Rectal smooth muscle tissue (tissue), 1 donor: ENCODE results near the gene TOPBP1.
"Not testable (repeated sequence)": the region's sequence is repeated elsewhere in the genome, so short reads cannot be mapped to it uniquely, and the experiment has no call there.

Source experiments
- H3K27ac ChIP-seq: one replicate; pipeline ENCODE4 v1.7.0; 2013; ENCODE audit warnings: low read depth, low read length, inconsistent platforms
- H3K27me3 ChIP-seq: one replicate; pipeline ENCODE4 v1.7.0; 2013; ENCODE audit warnings: low read length; ENCODE audit not compliant: control insufficient read depth, insufficient read depth
- H3K36me3 ChIP-seq: one replicate; pipeline ENCODE4 v1.7.0; 2013; ENCODE audit warnings: low read length; ENCODE audit not compliant: control insufficient read depth, insufficient read depth
- H3K4me1 ChIP-seq: one replicate; pipeline ENCODE4 v1.7.0; 2013; ENCODE audit warnings: low read length; ENCODE audit not compliant: control insufficient read depth, insufficient read depth
- H3K4me3 ChIP-seq: one replicate; pipeline ENCODE4 v1.7.0; 2013; ENCODE audit warnings: low read length
- H3K9ac ChIP-seq: one replicate; pipeline ENCODE4 v1.7.0; 2013; ENCODE audit warnings: low read length

TOPBP1 gene

GRCh38 chr3:133669949-133670524 is 8.3 kb upstream of the TOPBP1 start:
- H3K4me1 ChIP-seq = no peaks in the 10 kb centered on the region

GRCh38 chr3:133667118-133667517 is 5.4 kb upstream of the TOPBP1 start:
- Histone ChIP-seq H3K4me3 (no peak overlapping the region), H3K9ac (no peak overlapping the region), H3K27me3 (no peaks in the 10 kb centered on the region), H3K4me1 (no peaks in the 10 kb centered on the region), H3K36me3 (no peaks in the 10 kb centered on the region), H3K27ac (no peak overlapping the region)

More at GRCh38 chr3:133669949-133670524, 8.3 kb upstream of the TOPBP1 start:
- no peak overlapping the region for H3K27ac ChIP-seq
- H3K9ac ChIP-seq = no peak overlapping the region
- no peaks in the 10 kb centered on the region for H3K36me3 ChIP-seq
- H3K27me3 ChIP-seq = peaks cover 4% of the 10 kb centered on the region
- no peak overlapping the region for H3K4me3 ChIP-seq

GRCh38 chr3:133665188-133665587 is 3.4 kb upstream of the TOPBP1 start:
- not testable (repeated sequence) for H3K9ac ChIP-seq, H3K36me3 ChIP-seq, H3K27me3 ChIP-seq, H3K4me3 ChIP-seq, H3K27ac ChIP-seq
- peaks cover 10% of the 10 kb centered on the region for H3K4me1 ChIP-seq

- Histone ChIP-seq H3K27ac (no peak overlapping the region), H3K4me3 (no peak overlapping the region)
These were observed 2.0 kb upstream of the TOPBP1 start for GRCh38 chr3:133663569-133664313.

GRCh38 chr3:133662278-133662651 is 524 bp upstream of the TOPBP1 start:
- Histone ChIP-seq H3K27ac (peak overlapping the region; percentile 61), H3K36me3 (no peaks in the 10 kb centered on the region), H3K4me3 (peak overlapping the region; percentile 95), H3K4me1 (peaks cover 10% of the 10 kb centered on the region), H3K27me3 (no peaks in the 10 kb centered on the region), H3K9ac (no peak overlapping the region)

More at GRCh38 chr3:133663569-133664313, 2.0 kb upstream of the TOPBP1 start:
- Histone ChIP-seq H3K9ac (no peak overlapping the region), H3K36me3 (no peaks in the 10 kb centered on the region), H3K4me1 (peaks cover 10% of the 10 kb centered on the region), H3K27me3 (no peaks in the 10 kb centered on the region)

- H3K4me3 ChIP-seq = no peak overlapping the region
- peaks cover 10% of the 10 kb centered on the region for H3K4me1 ChIP-seq
- no peak overlapping the region for H3K27ac ChIP-seq
- H3K36me3 ChIP-seq = peaks cover 4% of the 10 kb centered on the region
- H3K9ac ChIP-seq = no peak overlapping the region
- H3K27me3 ChIP-seq = no peaks in the 10 kb centered on the region
These were observed 1.9 kb downstream of the TOPBP1 start for GRCh38 chr3:133659806-133660205.

GRCh38 chr3:133655731-133656515 is 5.8 kb downstream of the TOPBP1 start:
- Histone ChIP-seq H3K27ac (no peak overlapping the region), H3K9ac (no peak overlapping the region), H3K27me3 (no peaks in the 10 kb centered on the region), H3K4me3 (no peak overlapping the region), H3K4me1 (peaks cover 5% of the 10 kb centered on the region), H3K36me3 (peaks cover 8% of the 10 kb centered on the region)

- peaks cover 4% of the 10 kb centered on the region for H3K36me3 ChIP-seq
- no peaks in the 10 kb centered on the region for H3K27me3 ChIP-seq
- H3K4me1 ChIP-seq = no peaks in the 10 kb centered on the region
- no peak overlapping the region for H3K9ac ChIP-seq
- no peak overlapping the region for H3K27ac ChIP-seq
- no peak overlapping the region for H3K4me3 ChIP-seq
These were observed 12.2 kb downstream of the TOPBP1 start for GRCh38 chr3:133649486-133650068.

GRCh38 chr3:133644768-133645167 is 17.0 kb downstream of the TOPBP1 start:
- H3K27me3 ChIP-seq = no peaks in the 10 kb centered on the region
- H3K27ac ChIP-seq = no peak overlapping the region
- H3K4me1 ChIP-seq = no peaks in the 10 kb centered on the region
- H3K36me3 ChIP-seq = peaks cover 7% of the 10 kb centered on the region
- no peak overlapping the region for H3K9ac ChIP-seq
- H3K4me3 ChIP-seq = no peak overlapping the region

GRCh38 chr3:133643611-133644010 is 18.1 kb downstream of the TOPBP1 start:
- Histone ChIP-seq H3K27ac (no peak overlapping the region), H3K36me3 (peaks cover 10% of the 10 kb centered on the region), H3K27me3 (no peaks in the 10 kb centered on the region), H3K9ac (no peak overlapping the region), H3K4me1 (no peaks in the 10 kb centered on the region), H3K4me3 (no peak overlapping the region)

- H3K27me3 ChIP-seq = no peaks in the 10 kb centered on the region
- no peaks in the 10 kb centered on the region for H3K4me1 ChIP-seq
- peaks cover 14% of the 10 kb centered on the region for H3K36me3 ChIP-seq
- no peak overlapping the region for H3K4me3 ChIP-seq
- H3K9ac ChIP-seq = no peak overlapping the region
- H3K27ac ChIP-seq = no peak overlapping the region
These were observed 20.5 kb downstream of the TOPBP1 start for GRCh38 chr3:133641254-133641653.

- Histone ChIP-seq H3K4me3 (no peak overlapping the region), H3K9ac (no peak overlapping the region), H3K27ac (no peak overlapping the region), H3K27me3 (no peaks in the 10 kb centered on the region), H3K4me1 (no peaks in the 10 kb centered on the region), H3K36me3 (peaks cover 4% of the 10 kb centered on the region)
These were observed 28.3 kb downstream of the TOPBP1 start for GRCh38 chr3:133633439-133633838.
